Ishikawa (cell line): ENCODE data around the gene MOB2.

Source experiments
- CEBPB ChIP-seq: IDR thresholded peaks from 2 replicates; pipeline ENCODE4 v1.6.1; 2012
- CREB1 ChIP-seq: IDR thresholded peaks from 2 replicates; pipeline ENCODE4 v1.6.1; 2012; ENCODE audit warnings: low read depth
- EGR1 ChIP-seq: IDR thresholded peaks from 2 replicates; pipeline ENCODE4 v1.6.1; 2012
- EP300 ChIP-seq: IDR thresholded peaks from 2 replicates; pipeline ENCODE4 v1.6.1; 2012; ENCODE audit warnings: borderline replicate concordance
- FOXM1 ChIP-seq: IDR thresholded peaks from 2 replicates; pipeline ENCODE4 v1.6.1; 2012; ENCODE audit warnings: low read depth, borderline replicate concordance
- MAX ChIP-seq: IDR thresholded peaks from 2 replicates; pipeline ENCODE4 v1.6.1; 2012
- NFIC ChIP-seq: IDR thresholded peaks from 2 replicates; pipeline ENCODE4 v1.6.1; 2012
- RAD21 ChIP-seq: IDR thresholded peaks from 2 replicates; pipeline ENCODE4 v1.6.1; 2012; ENCODE audit warnings: low read depth
- REST ChIP-seq: IDR thresholded peaks from 2 replicates; pipeline ENCODE4 v1.6.1; 2012; ENCODE audit warnings: low read depth, mild to moderate bottlenecking
- TAF1 ChIP-seq: IDR thresholded peaks from 2 replicates; pipeline ENCODE4 v1.6.1; 2012; ENCODE audit warnings: low read depth, mild to moderate bottlenecking
- TCF12 ChIP-seq: IDR thresholded peaks from 2 replicates; pipeline ENCODE4 v1.6.1; 2012; ENCODE audit warnings: low read depth
- TEAD4 ChIP-seq: IDR thresholded peaks from 2 replicates; pipeline ENCODE4 v1.6.1; 2012
- USF1 ChIP-seq: IDR thresholded peaks from 2 replicates; pipeline ENCODE4 v1.6.1; 2012
- YY1 ChIP-seq: IDR thresholded peaks from 2 replicates; pipeline ENCODE4 v1.6.1; 2012; ENCODE audit warnings: low read depth
- ZBTB7A ChIP-seq: IDR thresholded peaks from 2 replicates; pipeline ENCODE4 v1.6.1; 2012; ENCODE audit warnings: low read depth

The MOB2 gene

GRCh38 chr11:1528710-1529109 lies 42.1 kb upstream of the MOB2 start:
- TF ChIP-seq CREB1 (no peak), TAF1 (no peak), RAD21 (no peak), ZBTB7A (no peak), TEAD4 (no peak), EGR1 (no peak), NFIC (no peak), USF1 (no peak), MAX (no peak), TCF12 (no peak), FOXM1 (no peak)

GRCh38 chr11:1526785-1527184 lies 40.2 kb upstream of the MOB2 start:
- TF ChIP-seq TEAD4 (no peak), TAF1 (no peak), MAX (no peak), TCF12 (no peak), RAD21 (no peak), REST (no peak), EP300 (no peak), ZBTB7A (no peak), CREB1 (no peak), USF1 (no peak), EGR1 (no peak), YY1 (no peak), CEBPB (no peak), FOXM1 (no peak), NFIC (no peak)

GRCh38 chr11:1523779-1524178 lies 37.2 kb upstream of the MOB2 start:
- TF ChIP-seq EP300 (no peak), MAX (no peak), ZBTB7A (no peak), EGR1 (no peak), TAF1 (no peak)

- TF ChIP-seq TAF1 = no peak
- TF ChIP-seq TEAD4 = no peak
- TF ChIP-seq CREB1 = no peak
- no peak for TF ChIP-seq MAX
- no peak for TF ChIP-seq ZBTB7A
- no peak for TF ChIP-seq NFIC
- no peak for TF ChIP-seq EP300
- TF ChIP-seq USF1 = no peak
- no peak for TF ChIP-seq RAD21
Measured at GRCh38 chr11:1523077-1523476, 36.5 kb upstream of the MOB2 start.

GRCh38 chr11:1522081-1522424 lies 35.5 kb upstream of the MOB2 start:
- TF ChIP-seq TEAD4 (no peak), EGR1 (no peak), TCF12 (no peak), REST (no peak), CEBPB (no peak), ZBTB7A (no peak), NFIC (no peak), TAF1 (no peak), USF1 (no peak), RAD21 (no peak), FOXM1 (no peak), EP300 (no peak), CREB1 (no peak), MAX (no peak), YY1 (no peak)
